ENCODE measurements around the gene TOB1. TPM values are rescaled to one million over a fixed set of nuclear protein-coding genes. Genes with fewer than 3 reads are reported as not detected.

Gene TOB1
- total and polyA plus RNA-seq, 10 donors: 6.3 to 42.3 (median 23.1) TPM

DNA sequence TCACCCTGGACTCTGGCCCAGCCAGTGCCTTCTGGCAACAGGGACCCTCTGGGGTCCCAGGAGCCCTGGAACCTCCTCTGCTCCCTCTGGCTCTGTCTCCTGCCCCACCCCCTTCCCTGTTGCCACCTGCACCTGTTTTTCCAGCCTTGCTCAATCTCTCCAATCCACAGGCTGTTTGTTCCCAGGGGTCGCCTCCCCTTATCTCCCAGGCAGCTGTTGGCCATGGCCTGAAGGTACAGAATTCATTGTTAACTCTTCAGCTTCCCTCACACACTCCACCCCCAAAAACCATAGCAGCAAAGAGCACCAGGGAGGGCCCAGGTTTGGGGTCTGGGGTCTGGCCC, 39.3 kb upstream of the TOB1 start:
- WGBS, 5 donors: 63 to 81% (median 73%) methylated on average over 1 of the region's 1 CpG
- no peak for TF ChIP-seq POLR2A (IDR thresholded peaks at IDR 0.05)
- TF ChIP-seq, protein P1, sequence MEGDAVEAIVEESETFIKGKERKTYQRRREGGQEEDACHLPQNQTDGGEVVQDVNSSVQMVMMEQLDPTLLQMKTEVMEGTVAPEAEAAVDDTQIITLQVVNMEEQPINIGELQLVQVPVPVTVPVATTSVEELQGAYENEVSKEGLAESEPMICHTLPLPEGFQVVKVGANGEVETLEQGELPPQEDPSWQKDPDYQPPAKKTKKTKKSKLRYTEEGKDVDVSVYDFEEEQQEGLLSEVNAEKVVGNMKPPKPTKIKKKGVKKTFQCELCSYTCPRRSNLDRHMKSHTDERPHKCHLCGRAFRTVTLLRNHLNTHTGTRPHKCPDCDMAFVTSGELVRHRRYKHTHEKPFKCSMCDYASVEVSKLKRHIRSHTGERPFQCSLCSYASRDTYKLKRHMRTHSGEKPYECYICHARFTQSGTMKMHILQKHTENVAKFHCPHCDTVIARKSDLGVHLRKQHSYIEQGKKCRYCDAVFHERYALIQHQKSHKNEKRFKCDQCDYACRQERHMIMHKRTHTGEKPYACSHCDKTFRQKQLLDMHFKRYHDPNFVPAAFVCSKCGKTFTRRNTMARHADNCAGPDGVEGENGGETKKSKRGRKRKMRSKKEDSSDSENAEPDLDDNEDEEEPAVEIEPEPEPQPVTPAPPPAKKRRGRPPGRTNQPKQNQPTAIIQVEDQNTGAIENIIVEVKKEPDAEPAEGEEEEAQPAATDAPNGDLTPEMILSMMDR (IDR thresholded peaks at IDR 0.05 in 8 of 11, conservative IDR thresholded peaks at IDR 0.05 in 3 of 11): no peak
- TF ChIP-seq POLR2AphosphoS5 (IDR thresholded peaks at IDR 0.05): no peak
- Histone ChIP-seq H3K27me3 (replicated peaks in 1 of 7) (no peaks in the 10 kb centered on the region), H3K36me3 (no peaks in the 10 kb centered on the region), H3K27ac (peak overlapping the region in 5 of 8 donors; percentile 67 to 80 (median 72)), H3K4me3 (no peak overlapping the region), H3K4me1 (peaks cover 0 to 55% (median 19%) of the 10 kb centered on the region in 6 donors), H3K9me3 (no peaks in the 10 kb centered on the region)
- DNase-seq: no peak
- intact Hi-C loops (cut with DNase I; ENCODE audit: low total_unique reads): no loop called here

DNA sequence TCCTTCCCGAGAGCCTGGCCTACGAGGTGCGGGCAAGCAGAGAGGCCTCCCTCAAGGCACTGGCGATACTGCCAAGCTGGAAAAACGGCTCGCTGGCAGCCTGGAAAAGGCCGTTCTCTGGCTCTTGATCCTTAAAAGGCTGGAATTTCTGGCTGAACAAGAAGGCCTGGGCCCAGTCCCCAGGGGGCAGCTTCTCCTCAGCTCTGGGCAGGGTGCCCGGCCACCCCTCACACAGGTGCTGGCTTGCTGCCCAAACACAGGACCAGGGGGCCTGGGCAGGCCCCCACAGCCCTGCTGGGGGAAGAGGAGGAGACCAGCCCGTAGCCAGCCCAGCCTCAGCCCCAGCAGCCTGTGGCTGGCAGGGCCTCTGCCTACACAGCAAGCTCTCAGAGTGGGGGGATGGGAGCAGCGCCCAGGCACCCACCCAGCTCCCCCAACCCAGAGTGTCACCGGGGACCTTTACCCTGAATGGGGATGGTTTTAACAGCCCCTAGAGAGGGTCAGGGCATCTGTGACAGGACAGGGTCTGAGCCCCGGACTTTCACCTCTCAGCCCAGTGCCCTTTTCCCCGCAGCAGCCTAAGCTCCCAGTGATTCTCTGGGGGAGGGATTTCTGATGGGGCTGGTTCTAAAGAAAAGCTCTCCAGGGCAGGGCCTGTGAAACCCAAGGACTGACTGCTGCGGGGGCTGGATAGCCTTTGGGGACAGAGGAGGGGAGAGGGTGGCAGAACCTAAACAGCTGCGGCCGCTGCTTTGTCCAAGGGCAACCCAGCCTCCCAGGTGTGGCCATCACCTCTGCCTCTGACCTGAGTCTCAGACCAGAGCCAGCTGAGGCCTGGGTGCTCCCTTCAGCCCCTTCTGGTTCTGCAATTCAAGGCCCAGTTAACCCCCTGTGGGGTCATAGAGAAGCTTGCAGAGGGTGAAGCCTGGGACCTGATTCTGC, 38.6 kb upstream of the TOB1 start:
- WGBS, 5 donors: 75 to 89% (median 79%) methylated on average over 13 to 16 of the region's 16 CpGs
- Histone ChIP-seq H3K27ac (peak overlapping the region; percentile 35 to 80 (median 68)), H3K4me1 (peaks cover 0 to 48% (median 17%) of the 10 kb centered on the region in 6 donors), H3K36me3 (no peaks in the 10 kb centered on the region), H3K27me3 (replicated peaks in 1 of 7) (no peaks in the 10 kb centered on the region), H3K9me3 (no peaks in the 10 kb centered on the region), H3K4me3 (no peak overlapping the region)
- no peak for DNase-seq
- intact Hi-C loops (cut with DNase I; ENCODE audit: low total_unique reads): no loop called here
- TF ChIP-seq POLR2A (IDR thresholded peaks at IDR 0.05): no peak
- TF ChIP-seq, protein P1 (IDR thresholded peaks at IDR 0.05 in 8 of 11, conservative IDR thresholded peaks at IDR 0.05 in 3 of 11): no peak
- no peak for TF ChIP-seq POLR2AphosphoS5 (IDR thresholded peaks at IDR 0.05)

DNA sequence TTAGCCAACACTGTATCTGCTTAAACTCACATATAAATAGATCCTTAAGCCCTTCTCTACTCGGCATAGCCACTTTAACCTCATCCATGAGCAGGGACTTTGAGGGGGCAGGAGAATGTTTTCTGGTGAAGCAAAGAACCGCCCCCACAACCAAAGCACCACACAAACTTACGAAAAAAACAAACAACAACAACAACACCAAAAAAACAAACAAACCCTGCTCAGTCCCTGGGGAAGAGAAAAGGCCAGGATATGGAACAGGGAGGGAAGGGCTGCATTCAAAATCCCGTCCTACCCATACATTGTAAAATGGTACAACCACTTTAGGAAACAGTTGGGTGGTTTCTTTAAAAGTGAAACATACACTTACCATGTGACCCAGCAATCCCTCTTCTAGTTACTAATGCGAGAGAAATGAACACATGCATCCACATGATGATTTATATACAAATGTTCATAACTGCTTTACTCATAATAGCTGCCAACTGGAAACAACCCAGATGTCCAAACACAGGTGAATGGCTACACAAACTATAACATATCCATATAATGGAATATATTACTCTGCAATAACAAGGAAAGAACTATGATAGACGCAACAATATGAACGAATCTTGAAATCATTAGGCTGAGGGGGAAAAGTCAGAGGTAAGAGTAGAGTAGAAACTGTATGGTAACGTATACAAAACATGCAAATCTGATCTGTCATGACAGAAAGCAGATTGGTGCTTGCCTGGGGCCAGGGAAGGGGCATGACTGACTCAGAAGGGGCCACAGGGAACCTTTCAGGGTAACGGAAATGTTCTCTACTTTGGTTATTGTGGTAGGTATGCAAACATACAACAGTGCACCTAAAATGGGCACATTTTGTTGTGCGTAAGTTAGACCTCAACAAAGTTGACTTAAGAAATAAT, 37.7 kb upstream of the TOB1 start:
- intact Hi-C loops (cut with DNase I; ENCODE audit: low total_unique reads): no loop called here
- TF ChIP-seq, protein P1 (IDR thresholded peaks at IDR 0.05 in 8 of 11, conservative IDR thresholded peaks at IDR 0.05 in 3 of 11): no peak
- TF ChIP-seq POLR2AphosphoS5 (IDR thresholded peaks at IDR 0.05) (no peak), POLR2A (IDR thresholded peaks at IDR 0.05) (no peak)
- Histone ChIP-seq H3K4me3 (no peak overlapping the region), H3K4me1 (peaks cover 0 to 39% (median 9%) of the 10 kb centered on the region in 6 donors), H3K36me3 (no peaks in the 10 kb centered on the region), H3K27ac (peak overlapping the region; percentile 35 to 80 (median 68)), H3K27me3 (replicated peaks in 1 of 7) (no peaks in the 10 kb centered on the region), H3K9me3 (no peaks in the 10 kb centered on the region)
- no peak for DNase-seq
- WGBS, 5 donors: 74 to 82% (median 78%) methylated on average over 10 of the region's 10 CpGs

Data from spleen (tissue), 11 donors.